PC-3 (cell line): ENCODE measurements around the gene RNASEL. TPM values are rescaled to one million over a fixed set of nuclear protein-coding genes. Genes with fewer than 3 reads are reported as not detected.

ENCODE experiments used
- ATAC-seq: fragments of 200-7000 bp; cut with Tn5 transposase; 2 replicates; pipeline ENCODE4 v1.9.1; 2020; ENCODE audit warnings: mild to moderate bottlenecking, moderate library complexity
- BruUV-seq: library from RNA; stranded (reverse); fragments of 400-500 nt; replicated peaks from 2 replicates; lab custom pipeline; 2021; lab: Mats Ljungman, UMichigan
- CTCF ChIA-PET: fragments of 300-600 bp; sonication (Branson Sonifier 250); formaldehyde crosslinking; loops from one replicate; lab custom pipeline; 2022; ENCODE audit warnings: antibody characterized with exemption; lab: Charles Lee
- POLR2A ChIA-PET: fragments of 300-600 bp; sonication (Branson Sonifier 250); formaldehyde crosslinking; loops from one replicate; lab custom pipeline; 2022; ENCODE audit warnings: antibody characterized with exemption; ENCODE audit not compliant: unreplicated experiment; lab: Charles Lee
- DNase-seq: peaks from one replicate; pipeline ENCODE4 v3.0.0-alpha.2; 2015
- H2AFZ ChIP-seq: fragments of 300-600 bp; sonication (generic); 2 replicates; pipeline ENCODE4 v1.6.0; 2016; ENCODE audit warnings: antibody characterized with exemption, low read length
- H3F3A ChIP-seq: fragments of 300-600 bp; sonication (generic); one replicate; pipeline ENCODE4 v1.6.0; 2017; ENCODE audit warnings: antibody characterized with exemption, low read length, control low read depth, mild to moderate bottlenecking; ENCODE audit not compliant: unreplicated experiment
- H3K27ac ChIP-seq: fragments of 300-600 bp; sonication (generic); 2 replicates; pipeline ENCODE4 v1.5.1; 2016; ENCODE audit warnings: mild to moderate bottlenecking, low read length
- H3K27me3 ChIP-seq: fragments of 300-600 bp; sonication (generic); 2 replicates; pipeline ENCODE4 v1.6.1; 2016; ENCODE audit warnings: low read length, mixed read lengths
- H3K36me3 ChIP-seq: fragments of 300-600 bp; sonication (generic); 2 replicates; pipeline ENCODE4 v1.6.1; 2016; ENCODE audit warnings: low read depth, mixed run types, low read length, mixed read lengths
- H3K4me1 ChIP-seq: fragments of 300-600 bp; sonication (generic); 2 replicates; pipeline ENCODE4 v1.5.1; 2016; ENCODE audit warnings: low read length; ENCODE audit not compliant: insufficient read depth
- H3K4me2 ChIP-seq: fragments of 300-600 bp; sonication (generic); 2 replicates; pipeline ENCODE4 v1.6.0; 2016; ENCODE audit warnings: low read length
- H3K4me3 ChIP-seq: fragments of 300-600 bp; sonication (generic); 2 replicates; pipeline ENCODE4 v1.5.1; 2016; ENCODE audit warnings: mild to moderate bottlenecking, low read length, mixed read lengths
- H3K79me2 ChIP-seq: fragments of 300-600 bp; sonication (generic); 2 replicates; pipeline ENCODE4 v1.6.1; 2017; ENCODE audit warnings: low read length, mixed read lengths
- H3K9ac ChIP-seq: fragments of 300-600 bp; sonication (generic); 2 replicates; pipeline ENCODE4 v1.6.0; 2016; ENCODE audit warnings: mild to moderate bottlenecking, low read length
- H3K9me2 ChIP-seq: fragments of 300-600 bp; sonication (generic); replicated peaks from 2 replicates; pipeline ENCODE4 v1.6.1; 2016; ENCODE audit warnings: mixed run types, low read length, mixed read lengths
- H3K9me3 ChIP-seq: fragments of 300-600 bp; sonication (generic); 2 replicates; pipeline ENCODE4 v1.6.1; 2016; ENCODE audit warnings: low read length, mixed read lengths
- H4K20me1 ChIP-seq: fragments of 300-600 bp; sonication (generic); 2 replicates; pipeline ENCODE4 v1.6.1; 2016; ENCODE audit warnings: low read length, mixed read lengths
- CTCF ChIP-seq: fragments of 300-600 bp; sonication (generic); conservative IDR thresholded peaks from 2 replicates; pipeline ENCODE4 v1.5.1; 2017; ENCODE audit warnings: antibody characterized with exemption, low read depth, mild to moderate bottlenecking, low read length
- EZH2 ChIP-seq: fragments of 300-600 bp; sonication (generic); IDR thresholded peaks from one replicate; pipeline ENCODE4 v1.6.1; 2017; ENCODE audit warnings: antibody characterized with exemption, mild to moderate bottlenecking, low read length; ENCODE audit not compliant: unreplicated experiment
- EZH2phosphoT487 ChIP-seq: fragments of 300-600 bp; sonication (generic); IDR thresholded peaks from 2 replicates; pipeline ENCODE4 v1.6.1; 2018; ENCODE audit warnings: mild to moderate bottlenecking, antibody characterized with exemption, low read length, borderline replicate concordance
- intact Hi-C: fragments of 100-400 bp; cut with micrococcal nuclease; formaldehyde crosslinking; loops from 2 replicates; pipeline ENCODE4 v1.9.0; 2023
- total RNA-seq: library from RNA; depleted of rRNA; stranded (reverse); fragments of >200 nt; gene quantifications from 2 replicates; pipeline ENCODE4 v1.2.3, GENCODE V29; 2014

RNASEL gene
- total RNA-seq, 1 experiment from 2014 or later = 1.3 TPM

GRCh38 chr1:182635871-182636270 lies 46.8 kb upstream of the RNASEL start:
- no peaks in the 10 kb centered on the region for H3K27me3 ChIP-seq
- H3K4me1 ChIP-seq = no peaks in the 10 kb centered on the region
- H3K27ac ChIP-seq = no peak overlapping the region
- H3K9me2 ChIP-seq = no peaks in the 10 kb centered on the region
- H3K9me3 ChIP-seq = no peaks in the 10 kb centered on the region
- H3F3A ChIP-seq = no peaks in the 10 kb centered on the region
- ATAC-seq = no peak
- no peak for DNase-seq
- H4K20me1 ChIP-seq = no peaks in the 10 kb centered on the region
- no TSS peak for BruUV-seq
- no peak overlapping the region for H3K4me2 ChIP-seq
- H3K4me3 ChIP-seq = no peak overlapping the region
- H3K36me3 ChIP-seq = no peaks in the 10 kb centered on the region
- H3K79me2 ChIP-seq = no peaks in the 10 kb centered on the region
- CTCF ChIA-PET = no interaction called here
- H3K9ac ChIP-seq = no peak overlapping the region
- POLR2A ChIA-PET = no interaction called here
- intact Hi-C loops = no loop called here
- H2AFZ ChIP-seq = no peak overlapping the region
- no peak for TF ChIP-seq CTCF
- TF ChIP-seq EZH2phosphoT487 = no peak
- TF ChIP-seq EZH2 = no peak

GRCh38 chr1:182634306-182635072 lies 45.4 kb upstream of the RNASEL start:
- H3K9me2 ChIP-seq = no peaks in the 10 kb centered on the region
- intact Hi-C loops = no loop called here
- H3K27me3 ChIP-seq = no peaks in the 10 kb centered on the region
- no peaks in the 10 kb centered on the region for H3K9me3 ChIP-seq
- H3K36me3 ChIP-seq = no peaks in the 10 kb centered on the region
- no peak overlapping the region for H3K9ac ChIP-seq
- H4K20me1 ChIP-seq = no peaks in the 10 kb centered on the region
- TF ChIP-seq EZH2 (no peak), CTCF (no peak), EZH2phosphoT487 (no peak)
- DNase-seq (no peak), ATAC-seq (no peak)
- no peaks in the 10 kb centered on the region for H3F3A ChIP-seq
- BruUV-seq = no TSS peak
- H2AFZ ChIP-seq = no peak overlapping the region
- no peak overlapping the region for H3K4me3 ChIP-seq
- H3K4me2 ChIP-seq = no peak overlapping the region
- H3K79me2 ChIP-seq = no peaks in the 10 kb centered on the region
- H3K27ac ChIP-seq = no peak overlapping the region
- no peaks in the 10 kb centered on the region for H3K4me1 ChIP-seq
- ChIA-PET CTCF (no interaction called here), POLR2A (no interaction called here)

- no peak overlapping the region for H3K4me2 ChIP-seq
- no peaks in the 10 kb centered on the region for H3K27me3 ChIP-seq
- no peaks in the 10 kb centered on the region for H3F3A ChIP-seq
- BruUV-seq = no TSS peak
- H3K9ac ChIP-seq = no peak overlapping the region
- TF ChIP-seq EZH2 = no peak
- TF ChIP-seq CTCF = no peak
- TF ChIP-seq EZH2phosphoT487 = no peak
- no peak overlapping the region for H3K27ac ChIP-seq
- no peaks in the 10 kb centered on the region for H3K4me1 ChIP-seq
- POLR2A ChIA-PET = no interaction called here
- H2AFZ ChIP-seq = no peak overlapping the region
- no peaks in the 10 kb centered on the region for H4K20me1 ChIP-seq
- ATAC-seq (no peak), DNase-seq (no peak)
- intact Hi-C loops = no loop called here
- no peaks in the 10 kb centered on the region for H3K79me2 ChIP-seq
- CTCF ChIA-PET = no interaction called here
- no peaks in the 10 kb centered on the region for H3K9me2 ChIP-seq
- H3K4me3 ChIP-seq = no peak overlapping the region
- H3K36me3 ChIP-seq = no peaks in the 10 kb centered on the region
- no peaks in the 10 kb centered on the region for H3K9me3 ChIP-seq
Measured at GRCh38 chr1:182633657-182634281, 44.7 kb upstream of the RNASEL start.
